Measurements from ENCODE around the gene ELP5.

ELP5 gene

DNA sequence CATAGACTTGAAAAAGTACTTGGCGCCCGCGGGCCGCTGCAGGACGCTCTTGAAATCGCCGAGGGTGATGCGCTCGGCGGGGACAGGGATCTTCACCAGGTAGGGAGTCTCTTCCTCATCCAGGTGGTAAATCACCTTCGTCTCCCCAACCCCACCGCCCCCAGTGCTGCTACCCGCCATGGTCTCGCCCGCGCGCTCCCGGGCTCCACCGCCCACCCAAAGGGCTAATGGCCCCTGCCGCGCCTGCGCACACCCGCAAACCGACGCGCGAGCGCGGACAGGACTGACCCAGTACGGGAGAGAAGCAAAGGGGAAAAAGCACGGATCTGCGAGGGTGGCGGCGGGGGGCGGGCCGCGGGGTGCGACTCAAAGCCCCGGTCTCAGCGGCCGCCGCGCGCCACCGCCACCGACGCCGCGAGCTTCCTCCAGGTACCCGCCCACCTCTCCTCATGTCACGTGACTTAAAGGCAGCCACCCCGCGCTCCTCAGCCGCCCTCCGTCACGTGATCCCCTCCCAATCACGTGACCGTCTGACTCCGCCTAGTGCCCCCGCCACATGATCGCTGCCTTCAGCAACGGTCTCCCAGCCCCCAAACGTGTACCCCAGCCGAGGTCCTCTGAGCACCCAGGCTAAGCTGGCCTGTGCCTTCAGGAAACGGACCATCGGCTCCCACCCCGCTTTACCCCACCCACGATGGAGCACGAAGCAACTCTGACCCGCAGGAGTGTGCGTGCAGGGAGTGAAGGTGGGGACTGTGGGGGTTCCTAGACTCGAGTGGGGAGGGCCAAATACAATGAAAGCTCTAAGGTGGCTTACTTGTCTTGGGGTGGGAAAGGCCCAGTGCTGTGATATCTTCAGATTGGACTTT lies 17.7 kb upstream of the ELP5 start, which contains the start of gene DVL2 (continued):
- TF ChIP-seq ZNF473 (tag by site-specific recombination; IDR thresholded peaks at IDR 0.05) (no peak), GLI4 (tag by site-specific recombination; IDR thresholded peaks at IDR 0.05) (no peak), HOXC10 (CRISPR knock-in tag; IDR thresholded peaks at IDR 0.05) (no peak), ZBTB1 (tag by site-specific recombination; IDR thresholded peaks at IDR 0.05) (peak; percentile 96), ZEB2 (tag by site-specific recombination; IDR thresholded peaks at IDR 0.05) (peak; percentile 87), ZFP41 (tag by site-specific recombination; IDR thresholded peaks at IDR 0.05; ENCODE audit: borderline replicate concordance) (no peak), ZNF157 (tag by site-specific recombination; IDR thresholded peaks at IDR 0.05) (peak; percentile 62; the same call in 1 of the 2 replicates), ZNF510 (tag by site-specific recombination; IDR thresholded peaks at IDR 0.05; ENCODE audit: insufficient replicate concordance) (no peak)
- TF ChIP-seq, protein P1, sequence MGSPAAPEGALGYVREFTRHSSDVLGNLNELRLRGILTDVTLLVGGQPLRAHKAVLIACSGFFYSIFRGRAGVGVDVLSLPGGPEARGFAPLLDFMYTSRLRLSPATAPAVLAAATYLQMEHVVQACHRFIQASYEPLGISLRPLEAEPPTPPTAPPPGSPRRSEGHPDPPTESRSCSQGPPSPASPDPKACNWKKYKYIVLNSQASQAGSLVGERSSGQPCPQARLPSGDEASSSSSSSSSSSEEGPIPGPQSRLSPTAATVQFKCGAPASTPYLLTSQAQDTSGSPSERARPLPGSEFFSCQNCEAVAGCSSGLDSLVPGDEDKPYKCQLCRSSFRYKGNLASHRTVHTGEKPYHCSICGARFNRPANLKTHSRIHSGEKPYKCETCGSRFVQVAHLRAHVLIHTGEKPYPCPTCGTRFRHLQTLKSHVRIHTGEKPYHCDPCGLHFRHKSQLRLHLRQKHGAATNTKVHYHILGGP (tag by site-specific recombination; IDR thresholded peaks at IDR 0.05): no peak
- TF ChIP-seq, protein P2, sequence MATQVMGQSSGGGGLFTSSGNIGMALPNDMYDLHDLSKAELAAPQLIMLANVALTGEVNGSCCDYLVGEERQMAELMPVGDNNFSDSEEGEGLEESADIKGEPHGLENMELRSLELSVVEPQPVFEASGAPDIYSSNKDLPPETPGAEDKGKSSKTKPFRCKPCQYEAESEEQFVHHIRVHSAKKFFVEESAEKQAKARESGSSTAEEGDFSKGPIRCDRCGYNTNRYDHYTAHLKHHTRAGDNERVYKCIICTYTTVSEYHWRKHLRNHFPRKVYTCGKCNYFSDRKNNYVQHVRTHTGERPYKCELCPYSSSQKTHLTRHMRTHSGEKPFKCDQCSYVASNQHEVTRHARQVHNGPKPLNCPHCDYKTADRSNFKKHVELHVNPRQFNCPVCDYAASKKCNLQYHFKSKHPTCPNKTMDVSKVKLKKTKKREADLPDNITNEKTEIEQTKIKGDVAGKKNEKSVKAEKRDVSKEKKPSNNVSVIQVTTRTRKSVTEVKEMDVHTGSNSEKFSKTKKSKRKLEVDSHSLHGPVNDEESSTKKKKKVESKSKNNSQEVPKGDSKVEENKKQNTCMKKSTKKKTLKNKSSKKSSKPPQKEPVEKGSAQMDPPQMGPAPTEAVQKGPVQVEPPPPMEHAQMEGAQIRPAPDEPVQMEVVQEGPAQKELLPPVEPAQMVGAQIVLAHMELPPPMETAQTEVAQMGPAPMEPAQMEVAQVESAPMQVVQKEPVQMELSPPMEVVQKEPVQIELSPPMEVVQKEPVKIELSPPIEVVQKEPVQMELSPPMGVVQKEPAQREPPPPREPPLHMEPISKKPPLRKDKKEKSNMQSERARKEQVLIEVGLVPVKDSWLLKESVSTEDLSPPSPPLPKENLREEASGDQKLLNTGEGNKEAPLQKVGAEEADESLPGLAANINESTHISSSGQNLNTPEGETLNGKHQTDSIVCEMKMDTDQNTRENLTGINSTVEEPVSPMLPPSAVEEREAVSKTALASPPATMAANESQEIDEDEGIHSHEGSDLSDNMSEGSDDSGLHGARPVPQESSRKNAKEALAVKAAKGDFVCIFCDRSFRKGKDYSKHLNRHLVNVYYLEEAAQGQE (tag by site-specific recombination; IDR thresholded peaks at IDR 0.05): peak; percentile 25; the same call in 1 of the 2 replicates
- TF ChIP-seq, protein P3, sequence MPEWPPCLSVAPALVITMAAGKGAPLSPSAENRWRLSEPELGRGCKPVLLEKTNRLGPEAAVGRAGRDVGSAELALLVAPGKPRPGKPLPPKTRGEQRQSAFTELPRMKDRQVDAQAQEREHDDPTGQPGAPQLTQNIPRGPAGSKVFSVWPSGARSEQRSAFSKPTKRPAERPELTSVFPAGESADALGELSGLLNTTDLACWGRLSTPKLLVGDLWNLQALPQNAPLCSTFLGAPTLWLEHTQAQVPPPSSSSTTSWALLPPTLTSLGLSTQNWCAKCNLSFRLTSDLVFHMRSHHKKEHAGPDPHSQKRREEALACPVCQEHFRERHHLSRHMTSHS (tag by site-specific recombination; IDR thresholded peaks at IDR 0.05): peak; percentile 80; the same call in 1 of the 2 replicates
- TF ChIP-seq, protein P4, sequence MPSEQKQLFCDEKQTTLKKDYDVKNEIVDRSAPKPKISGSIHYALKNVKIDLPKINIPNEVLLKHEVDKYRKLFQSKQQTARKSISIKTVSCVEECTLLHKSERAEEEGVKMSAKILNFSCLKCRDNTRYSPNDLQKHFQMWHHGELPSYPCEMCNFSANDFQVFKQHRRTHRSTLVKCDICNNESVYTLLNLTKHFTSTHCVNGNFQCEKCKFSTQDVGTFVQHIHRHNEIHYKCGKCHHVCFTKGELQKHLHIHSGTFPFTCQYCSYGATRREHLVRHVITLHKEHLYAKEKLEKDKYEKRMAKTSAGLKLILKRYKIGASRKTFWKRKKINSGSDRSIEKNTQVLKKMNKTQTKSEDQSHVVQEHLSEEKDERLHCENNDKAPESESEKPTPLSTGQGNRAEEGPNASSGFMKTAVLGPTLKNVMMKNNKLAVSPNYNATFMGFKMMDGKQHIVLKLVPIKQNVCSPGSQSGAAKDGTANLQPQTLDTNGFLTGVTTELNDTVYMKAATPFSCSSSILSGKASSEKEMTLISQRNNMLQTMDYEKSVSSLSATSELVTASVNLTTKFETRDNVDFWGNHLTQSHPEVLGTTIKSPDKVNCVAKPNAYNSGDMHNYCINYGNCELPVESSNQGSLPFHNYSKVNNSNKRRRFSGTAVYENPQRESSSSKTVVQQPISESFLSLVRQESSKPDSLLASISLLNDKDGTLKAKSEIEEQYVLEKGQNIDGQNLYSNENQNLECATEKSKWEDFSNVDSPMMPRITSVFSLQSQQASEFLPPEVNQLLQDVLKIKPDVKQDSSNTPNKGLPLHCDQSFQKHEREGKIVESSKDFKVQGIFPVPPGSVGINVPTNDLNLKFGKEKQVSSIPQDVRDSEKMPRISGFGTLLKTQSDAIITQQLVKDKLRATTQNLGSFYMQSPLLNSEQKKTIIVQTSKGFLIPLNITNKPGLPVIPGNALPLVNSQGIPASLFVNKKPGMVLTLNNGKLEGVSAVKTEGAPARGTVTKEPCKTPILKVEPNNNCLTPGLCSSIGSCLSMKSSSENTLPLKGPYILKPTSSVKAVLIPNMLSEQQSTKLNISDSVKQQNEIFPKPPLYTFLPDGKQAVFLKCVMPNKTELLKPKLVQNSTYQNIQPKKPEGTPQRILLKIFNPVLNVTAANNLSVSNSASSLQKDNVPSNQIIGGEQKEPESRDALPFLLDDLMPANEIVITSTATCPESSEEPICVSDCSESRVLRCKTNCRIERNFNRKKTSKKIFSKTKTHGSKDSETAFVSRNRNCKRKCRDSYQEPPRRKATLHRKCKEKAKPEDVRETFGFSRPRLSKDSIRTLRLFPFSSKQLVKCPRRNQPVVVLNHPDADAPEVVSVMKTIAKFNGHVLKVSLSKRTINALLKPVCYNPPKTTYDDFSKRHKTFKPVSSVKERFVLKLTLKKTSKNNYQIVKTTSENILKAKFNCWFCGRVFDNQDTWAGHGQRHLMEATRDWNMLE (tag by site-specific recombination; conservative IDR thresholded peaks at IDR 0.05; ENCODE audit: low read depth): no peak; the same call in 1 of the 2 replicates
- TF ChIP-seq, protein P5, sequence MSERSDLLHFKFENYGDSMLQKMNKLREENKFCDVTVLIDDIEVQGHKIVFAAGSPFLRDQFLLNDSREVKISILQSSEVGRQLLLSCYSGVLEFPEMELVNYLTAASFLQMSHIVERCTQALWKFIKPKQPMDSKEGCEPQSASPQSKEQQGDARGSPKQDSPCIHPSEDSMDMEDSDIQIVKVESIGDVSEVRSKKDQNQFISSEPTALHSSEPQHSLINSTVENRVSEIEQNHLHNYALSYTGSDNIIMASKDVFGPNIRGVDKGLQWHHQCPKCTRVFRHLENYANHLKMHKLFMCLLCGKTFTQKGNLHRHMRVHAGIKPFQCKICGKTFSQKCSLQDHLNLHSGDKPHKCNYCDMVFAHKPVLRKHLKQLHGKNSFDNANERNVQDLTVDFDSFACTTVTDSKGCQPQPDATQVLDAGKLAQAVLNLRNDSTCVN (tag by site-specific recombination; optimal IDR thresholded peaks at IDR 0.05): peak; percentile 99
- TF ChIP-seq, protein P6, sequence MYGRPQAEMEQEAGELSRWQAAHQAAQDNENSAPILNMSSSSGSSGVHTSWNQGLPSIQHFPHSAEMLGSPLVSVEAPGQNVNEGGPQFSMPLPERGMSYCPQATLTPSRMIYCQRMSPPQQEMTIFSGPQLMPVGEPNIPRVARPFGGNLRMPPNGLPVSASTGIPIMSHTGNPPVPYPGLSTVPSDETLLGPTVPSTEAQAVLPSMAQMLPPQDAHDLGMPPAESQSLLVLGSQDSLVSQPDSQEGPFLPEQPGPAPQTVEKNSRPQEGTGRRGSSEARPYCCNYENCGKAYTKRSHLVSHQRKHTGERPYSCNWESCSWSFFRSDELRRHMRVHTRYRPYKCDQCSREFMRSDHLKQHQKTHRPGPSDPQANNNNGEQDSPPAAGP (tag by site-specific recombination; IDR thresholded peaks at IDR 0.05): peak; percentile 98
- TF ChIP-seq, protein P7, sequence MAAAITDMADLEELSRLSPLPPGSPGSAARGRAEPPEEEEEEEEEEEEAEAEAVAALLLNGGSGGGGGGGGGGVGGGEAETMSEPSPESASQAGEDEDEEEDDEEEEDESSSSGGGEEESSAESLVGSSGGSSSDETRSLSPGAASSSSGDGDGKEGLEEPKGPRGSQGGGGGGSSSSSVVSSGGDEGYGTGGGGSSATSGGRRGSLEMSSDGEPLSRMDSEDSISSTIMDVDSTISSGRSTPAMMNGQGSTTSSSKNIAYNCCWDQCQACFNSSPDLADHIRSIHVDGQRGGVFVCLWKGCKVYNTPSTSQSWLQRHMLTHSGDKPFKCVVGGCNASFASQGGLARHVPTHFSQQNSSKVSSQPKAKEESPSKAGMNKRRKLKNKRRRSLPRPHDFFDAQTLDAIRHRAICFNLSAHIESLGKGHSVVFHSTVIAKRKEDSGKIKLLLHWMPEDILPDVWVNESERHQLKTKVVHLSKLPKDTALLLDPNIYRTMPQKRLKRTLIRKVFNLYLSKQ (tag by site-specific recombination; IDR thresholded peaks at IDR 0.05; ENCODE audit: borderline replicate concordance): peak; percentile 38; the same call in 1 of the 2 replicates
- TF ChIP-seq, protein P8, sequence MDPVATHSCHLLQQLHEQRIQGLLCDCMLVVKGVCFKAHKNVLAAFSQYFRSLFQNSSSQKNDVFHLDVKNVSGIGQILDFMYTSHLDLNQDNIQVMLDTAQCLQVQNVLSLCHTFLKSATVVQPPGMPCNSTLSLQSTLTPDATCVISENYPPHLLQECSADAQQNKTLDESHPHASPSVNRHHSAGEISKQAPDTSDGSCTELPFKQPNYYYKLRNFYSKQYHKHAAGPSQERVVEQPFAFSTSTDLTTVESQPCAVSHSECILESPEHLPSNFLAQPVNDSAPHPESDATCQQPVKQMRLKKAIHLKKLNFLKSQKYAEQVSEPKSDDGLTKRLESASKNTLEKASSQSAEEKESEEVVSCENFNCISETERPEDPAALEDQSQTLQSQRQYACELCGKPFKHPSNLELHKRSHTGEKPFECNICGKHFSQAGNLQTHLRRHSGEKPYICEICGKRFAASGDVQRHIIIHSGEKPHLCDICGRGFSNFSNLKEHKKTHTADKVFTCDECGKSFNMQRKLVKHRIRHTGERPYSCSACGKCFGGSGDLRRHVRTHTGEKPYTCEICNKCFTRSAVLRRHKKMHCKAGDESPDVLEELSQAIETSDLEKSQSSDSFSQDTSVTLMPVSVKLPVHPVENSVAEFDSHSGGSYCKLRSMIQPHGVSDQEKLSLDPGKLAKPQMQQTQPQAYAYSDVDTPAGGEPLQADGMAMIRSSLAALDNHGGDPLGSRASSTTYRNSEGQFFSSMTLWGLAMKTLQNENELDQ (tag by site-specific recombination; IDR thresholded peaks at IDR 0.05; ENCODE audit: low read depth): no peak
- TF ChIP-seq, protein P9, sequence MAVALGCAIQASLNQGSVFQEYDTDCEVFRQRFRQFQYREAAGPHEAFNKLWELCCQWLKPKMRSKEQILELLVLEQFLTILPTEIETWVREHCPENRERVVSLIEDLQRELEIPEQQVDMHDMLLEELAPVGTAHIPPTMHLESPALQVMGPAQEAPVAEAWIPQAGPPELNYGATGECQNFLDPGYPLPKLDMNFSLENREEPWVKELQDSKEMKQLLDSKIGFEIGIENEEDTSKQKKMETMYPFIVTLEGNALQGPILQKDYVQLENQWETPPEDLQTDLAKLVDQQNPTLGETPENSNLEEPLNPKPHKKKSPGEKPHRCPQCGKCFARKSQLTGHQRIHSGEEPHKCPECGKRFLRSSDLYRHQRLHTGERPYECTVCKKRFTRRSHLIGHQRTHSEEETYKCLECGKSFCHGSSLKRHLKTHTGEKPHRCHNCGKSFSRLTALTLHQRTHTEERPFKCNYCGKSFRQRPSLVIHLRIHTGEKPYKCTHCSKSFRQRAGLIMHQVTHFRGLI (tag by site-specific recombination; IDR thresholded peaks at IDR 0.05): 0 out of 2 replicates have a peak, but pooled peaks have one; percentile 14
